ENCODE measurements around the gene RAD52.

The RAD52 gene

DNA sequence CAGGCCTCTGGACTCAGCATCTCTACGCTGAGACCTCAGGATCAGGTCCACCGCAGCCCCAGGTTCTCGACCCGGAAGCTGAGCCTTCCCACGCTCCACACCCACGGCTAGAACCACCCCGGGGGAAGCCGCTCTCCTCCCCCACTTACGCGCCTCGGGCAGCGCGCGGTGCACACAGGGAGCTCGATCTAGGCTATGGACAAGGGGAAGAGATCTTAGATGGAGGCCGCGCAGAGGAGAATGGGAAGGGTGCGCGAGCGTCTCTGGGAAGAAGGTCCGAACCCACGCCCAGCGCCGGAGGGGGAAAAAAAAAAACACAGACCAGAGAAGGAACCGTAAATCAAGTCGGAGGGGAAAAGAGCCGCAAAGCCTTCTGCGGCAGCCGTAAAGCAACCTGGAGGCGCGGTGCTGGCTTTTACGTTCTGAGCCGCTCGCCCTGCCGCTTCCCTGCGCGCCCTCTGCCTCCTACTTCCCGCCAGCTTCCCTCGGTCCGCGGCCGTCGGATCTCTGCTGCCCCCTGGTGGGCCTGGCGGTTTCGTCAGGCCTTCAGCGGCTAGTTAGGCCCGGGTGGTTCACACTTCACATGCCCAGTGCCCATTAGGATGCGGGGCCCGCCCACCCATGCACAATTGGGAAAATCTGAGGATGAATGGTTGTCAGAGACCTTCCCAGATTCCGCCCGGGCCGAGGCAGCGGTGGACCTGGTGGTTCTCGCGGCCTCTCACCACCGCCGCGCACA lies at the start of gene RAD52:
Gene RAD52 (minus strand): TSS at position 242 of the 739 bp plus-strand sequence. CDS start 16,636 bp downstream, outside the sequence.
- DNase-seq = peak; percentile 98

DNA sequence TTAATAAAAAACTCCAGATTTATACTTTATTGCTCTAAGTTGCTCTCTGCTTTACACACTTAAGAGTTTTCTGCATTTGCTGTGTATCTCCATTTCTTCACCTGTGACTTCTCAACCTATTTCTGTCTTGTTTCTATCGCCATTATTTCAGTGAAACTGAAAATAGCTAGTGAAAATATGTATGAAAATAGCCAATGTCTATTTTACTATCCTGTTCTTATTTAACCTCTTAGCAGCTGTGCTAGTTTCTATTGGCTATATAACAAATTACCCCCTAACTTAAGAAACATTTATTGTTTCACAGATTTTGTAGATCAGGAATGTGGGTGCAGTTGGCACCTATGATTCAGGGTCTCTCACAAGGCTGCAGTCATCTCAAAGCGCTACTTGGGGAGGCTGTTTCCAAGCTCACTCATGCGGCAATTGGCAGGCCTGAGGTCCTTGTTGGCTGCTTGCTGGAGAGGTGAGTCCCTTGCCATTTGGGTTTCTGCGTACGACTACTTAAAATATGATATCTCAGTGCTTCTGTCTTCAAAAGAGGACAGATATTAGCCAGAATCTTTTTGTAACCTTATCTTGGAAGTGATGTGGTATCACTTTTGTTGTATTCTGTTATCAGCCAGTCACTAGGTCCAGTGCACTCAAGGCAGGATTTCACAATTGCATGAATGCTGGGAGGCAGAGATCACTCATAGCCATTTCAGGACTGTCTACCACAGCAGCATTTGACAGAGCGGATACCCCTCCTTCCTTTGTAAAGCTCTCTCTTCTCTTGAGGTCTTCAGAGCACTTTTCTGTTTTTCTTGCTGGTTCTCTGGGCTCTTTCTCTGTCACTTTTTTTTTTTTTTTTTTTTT lies 48.8 kb upstream of the RAD52 start:
- DNase-seq = no peak

GRCh38 chr12:997505-997904 lies 48.0 kb upstream of the RAD52 start:
- no peak for DNase-seq

DNA sequence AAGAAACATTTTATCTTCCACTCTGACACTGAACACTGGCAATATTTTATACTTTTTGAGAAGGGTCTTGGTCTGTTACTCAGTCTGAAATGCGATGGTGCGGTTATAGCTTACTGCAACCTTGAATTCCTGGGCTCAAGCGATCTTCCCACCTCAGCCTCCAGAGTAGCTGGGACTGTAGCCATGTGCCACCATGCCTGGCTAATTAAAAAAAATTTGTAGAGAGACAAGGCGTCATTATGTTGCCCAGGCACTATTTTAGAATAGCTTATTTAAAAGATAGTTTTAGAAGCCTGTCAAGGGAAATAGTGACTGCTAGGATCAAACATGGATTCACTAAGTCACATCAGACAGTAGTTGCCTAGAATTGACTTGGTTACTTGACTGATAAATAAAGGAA lies 47.4 kb upstream of the RAD52 start:
- no peak for DNase-seq

DNA sequence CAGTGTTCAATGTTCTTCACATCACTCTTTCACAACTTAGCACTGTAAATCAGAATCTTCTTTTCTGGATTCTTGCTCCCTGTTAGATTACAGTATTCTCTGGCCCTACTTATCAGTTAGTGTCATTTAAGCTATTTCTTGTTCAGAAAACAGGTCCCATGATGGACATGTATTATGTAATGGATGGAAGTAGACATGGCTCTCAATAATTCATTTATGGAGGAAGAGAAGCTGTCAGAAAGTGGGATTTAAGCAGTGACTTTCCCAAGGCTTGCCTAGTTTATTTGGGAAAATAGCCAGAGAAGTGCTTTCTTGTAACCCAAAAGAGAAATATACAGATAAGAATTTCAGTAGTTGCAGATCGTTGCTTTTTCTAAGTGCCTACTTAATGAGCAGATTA lies 43.2 kb upstream of the RAD52 start:
- no peak for DNase-seq

DNA sequence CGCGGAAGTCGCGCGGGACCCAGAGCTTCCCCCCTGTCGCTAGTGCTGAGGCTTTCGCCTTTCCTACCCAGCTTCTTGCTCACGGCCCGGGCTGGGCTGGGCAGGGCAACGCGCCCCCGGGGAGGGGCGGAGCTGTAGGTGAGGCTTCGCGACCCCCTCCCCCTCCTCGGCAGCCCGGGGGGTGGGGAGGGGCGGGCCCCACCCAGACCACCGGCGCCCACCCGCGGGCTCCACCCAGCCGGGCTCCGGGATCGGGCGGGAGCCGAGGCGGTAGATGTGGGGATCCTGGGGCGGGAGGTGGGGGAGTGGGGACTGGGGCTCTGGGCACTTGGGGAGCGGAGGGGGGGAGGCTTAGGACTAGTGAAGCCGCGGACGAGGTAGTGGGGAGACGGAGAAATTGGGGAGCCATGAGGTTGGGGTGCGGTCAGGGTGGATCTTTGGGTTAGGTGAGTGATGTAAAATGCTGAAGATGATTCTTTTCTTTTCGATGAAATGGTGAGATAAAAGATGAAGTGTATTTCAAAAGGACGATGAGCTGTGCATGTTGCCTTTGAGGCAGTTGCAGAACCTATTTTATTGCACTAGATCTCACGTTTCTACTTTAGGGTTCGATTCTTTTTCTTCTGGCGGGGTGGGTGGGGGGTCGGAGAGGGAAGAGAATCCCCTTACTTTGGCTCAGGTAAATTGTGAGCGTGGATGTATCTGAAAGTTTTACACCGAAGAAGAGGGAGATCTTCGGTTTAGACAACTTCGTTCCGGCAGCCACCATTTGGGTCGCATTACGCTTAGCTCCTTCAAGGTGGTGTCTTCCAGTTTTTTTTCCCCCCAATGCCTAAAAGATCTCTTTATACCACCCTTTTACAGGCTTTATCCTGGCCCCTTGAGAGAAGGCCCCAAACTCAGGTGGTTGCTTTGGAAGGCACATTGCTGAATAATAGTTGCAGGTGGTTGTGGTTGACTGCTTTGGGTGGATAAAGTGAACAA lies 42.1 kb upstream of the RAD52 start:
- DNase-seq = no peak

DNA sequence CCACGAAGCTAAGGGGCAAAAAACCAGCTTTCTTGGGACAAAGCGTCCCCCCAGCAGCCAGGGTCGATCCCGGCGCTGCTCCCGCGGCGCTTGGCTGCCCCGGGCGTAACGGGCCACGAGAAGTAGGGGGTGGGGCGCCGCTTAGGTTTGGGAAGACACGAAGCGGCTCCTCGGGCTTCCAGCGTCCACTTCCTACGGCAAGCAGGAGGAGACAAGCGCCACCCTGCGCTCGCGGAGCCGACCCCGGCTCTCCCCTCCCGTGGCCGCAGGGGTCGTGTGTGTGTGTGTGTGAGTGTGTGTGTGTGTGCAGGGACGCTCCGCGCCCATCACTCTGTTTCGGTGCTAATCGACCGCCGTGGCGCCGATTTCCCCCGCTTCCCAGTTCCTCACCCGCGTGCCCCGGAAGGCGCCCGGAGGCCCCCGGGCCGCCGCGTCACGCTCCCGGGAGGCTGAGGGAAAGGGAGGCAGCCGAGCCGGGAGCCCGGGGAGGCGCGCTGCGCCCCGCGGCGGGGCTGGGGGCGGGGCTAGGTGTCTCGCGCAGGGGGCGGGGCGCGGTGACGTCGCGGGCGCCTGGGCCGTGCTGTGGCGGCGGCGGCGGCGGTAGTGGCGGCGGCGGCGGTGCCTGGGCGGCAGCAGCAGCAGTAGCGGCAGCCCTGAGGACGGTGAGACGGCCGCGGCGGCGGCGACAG lies 41.3 kb upstream of the RAD52 start, which contains the start of gene ERC1:
Gene ERC1 (plus strand): TSS at position 563 of the 689 bp plus-strand sequence. CDS start 36,681 bp downstream, outside the sequence.
- peak; percentile 86 for DNase-seq

DNA sequence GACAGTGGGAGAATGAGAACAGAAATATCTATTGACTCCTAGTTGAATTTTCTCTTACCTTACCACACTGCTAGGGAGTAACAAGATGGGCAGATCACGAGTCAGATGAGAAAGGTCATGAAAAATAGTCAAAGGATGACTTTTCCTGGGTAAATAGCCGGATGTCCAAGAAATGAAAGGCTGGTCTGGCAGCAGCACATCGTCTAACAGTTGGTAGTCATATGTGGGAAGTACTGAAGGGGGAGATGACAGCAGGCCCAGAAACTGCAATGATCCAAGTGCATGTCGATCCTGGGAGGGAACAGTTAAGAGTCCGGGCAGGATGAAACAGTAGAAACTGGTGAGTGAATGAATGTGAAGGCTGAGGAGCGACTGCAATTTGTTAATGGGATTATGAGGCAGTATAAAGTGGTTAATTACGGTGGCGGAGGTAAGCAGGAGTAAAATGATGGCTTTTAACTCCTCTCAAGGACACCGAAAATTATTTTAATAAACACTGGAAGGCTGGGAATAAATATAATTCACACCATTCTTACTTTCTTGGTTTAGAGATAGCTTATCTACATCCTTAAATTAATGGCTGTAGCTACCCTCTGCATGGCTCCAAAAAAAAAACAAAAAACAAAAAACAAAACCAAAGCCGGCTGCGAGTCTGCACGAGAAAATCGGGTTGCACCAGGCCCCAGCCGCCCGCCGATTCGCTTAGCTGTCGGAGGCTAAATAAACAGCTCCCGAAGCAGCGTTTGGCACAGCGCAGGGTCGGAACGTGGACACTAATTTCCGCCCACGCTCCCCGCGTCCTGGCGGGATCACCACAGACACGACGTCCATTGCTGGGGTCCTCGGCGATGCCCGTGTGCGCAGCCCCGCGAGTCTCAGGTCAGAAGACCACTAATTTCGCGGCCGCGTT lies 40.5 kb upstream of the RAD52 start:
- peak; percentile 43 for DNase-seq

- DNase-seq = no peak
Measured at GRCh38 chr12:989051-989450, 39.6 kb upstream of the RAD52 start.

GRCh38 chr12:988646-989045 lies 39.2 kb upstream of the RAD52 start:
- no peak for DNase-seq

GRCh38 chr12:981961-982360 lies 32.5 kb upstream of the RAD52 start:
- DNase-seq = no peak

DNA sequence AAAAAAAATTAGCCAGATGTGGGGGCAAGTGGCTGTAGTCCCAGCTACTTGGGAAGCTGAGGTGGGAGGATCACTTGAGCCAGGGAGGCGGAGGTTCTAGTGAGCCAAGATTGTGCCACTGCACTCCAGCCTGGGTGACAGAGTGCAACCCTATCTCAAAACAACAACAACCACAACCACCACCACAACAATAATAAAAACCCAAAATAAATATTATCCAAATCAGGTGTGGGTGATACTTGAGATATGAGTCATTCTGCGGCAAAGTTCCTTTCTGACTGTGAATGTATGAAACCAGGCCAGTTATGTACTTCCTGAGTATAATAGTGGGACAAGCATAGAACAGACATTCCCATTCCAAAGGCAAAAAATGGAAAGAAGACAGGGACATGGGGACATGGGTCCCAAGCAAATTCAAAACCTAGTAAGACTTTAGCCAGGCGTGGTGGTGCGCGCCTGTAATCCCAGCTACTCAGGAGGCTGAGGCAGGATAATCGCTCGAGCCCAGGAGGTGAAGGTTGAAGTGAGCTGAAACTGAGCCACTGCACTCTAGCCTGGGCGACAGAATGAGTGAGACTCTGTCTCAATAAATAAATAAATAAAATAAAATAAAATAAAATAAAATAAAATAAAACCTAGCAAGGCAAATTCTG lies 31.8 kb upstream of the RAD52 start:
- no peak for DNase-seq

GRCh38 chr12:979349-979748 lies 29.9 kb upstream of the RAD52 start:
- DNase-seq = no peak

- DNase-seq = no peak
Measured at GRCh38 chr12:977156-977555, 27.7 kb upstream of the RAD52 start.

DNA sequence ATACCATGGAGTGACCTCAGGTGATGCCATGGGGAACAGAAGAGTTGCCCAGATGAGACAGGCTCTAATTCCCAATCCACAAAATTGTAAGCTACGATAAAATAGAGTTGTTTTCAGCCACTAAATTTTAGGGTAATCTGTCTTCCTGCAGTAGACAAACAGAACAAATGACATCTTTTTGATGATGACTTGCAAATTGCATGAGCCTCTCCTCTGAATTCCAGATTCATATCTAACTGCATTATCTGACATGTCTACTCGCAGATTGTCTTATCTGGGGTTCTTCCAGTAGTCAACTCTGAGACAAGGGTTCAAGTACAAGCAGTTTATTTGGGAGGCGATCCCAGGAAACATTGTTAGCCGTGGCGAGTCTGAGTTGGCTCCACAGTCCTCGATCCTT lies 27.1 kb upstream of the RAD52 start:
- no peak for DNase-seq

- DNase-seq = no peak
Measured at GRCh38 chr12:974271-974862, 24.9 kb upstream of the RAD52 start.

DNA sequence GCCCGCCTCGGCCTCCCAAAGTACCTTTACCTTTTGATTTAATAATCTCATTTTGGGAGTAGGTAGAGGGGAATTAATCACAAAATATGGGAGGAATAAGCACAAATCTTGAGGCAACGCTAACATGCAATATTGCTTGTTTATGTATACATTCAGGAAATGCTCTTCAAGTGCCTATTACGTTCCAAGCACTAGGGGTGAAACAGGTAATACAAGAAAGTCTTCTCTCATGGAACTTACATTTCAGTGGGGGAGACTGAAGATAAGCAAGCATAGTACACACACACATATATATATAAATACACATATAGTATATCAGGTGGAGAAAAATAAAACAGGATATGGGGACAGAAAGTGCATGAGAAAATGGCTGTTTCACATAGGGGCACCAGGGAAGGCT lies 22.5 kb upstream of the RAD52 start:
- DNase-seq = no peak

- DNase-seq = no peak
Measured at GRCh38 chr12:969821-970220, 20.3 kb upstream of the RAD52 start.

DNA sequence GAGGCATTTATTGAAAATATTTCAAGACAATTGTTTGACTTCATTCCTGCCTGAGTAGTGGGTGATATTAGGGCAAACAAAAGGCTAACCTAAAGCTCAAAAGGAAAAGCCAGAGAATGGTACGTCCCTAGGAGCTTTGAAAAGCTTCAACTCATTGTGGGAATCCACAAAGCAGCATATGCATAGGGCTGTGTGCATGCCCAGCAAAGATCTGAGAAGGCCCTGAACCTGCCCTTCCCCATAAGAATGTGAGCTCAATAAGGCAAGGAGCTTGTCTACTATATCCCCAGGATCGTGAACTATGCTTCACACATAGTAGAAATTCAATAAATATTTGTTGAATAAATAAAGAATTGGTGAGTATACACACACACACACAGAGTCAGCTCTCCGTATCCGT lies 19.1 kb upstream of the RAD52 start:
- no peak for DNase-seq

GRCh38 chr12:967641-968040 lies 18.1 kb upstream of the RAD52 start:
- no peak for DNase-seq

Measured in stimulated activated CD4-positive, alpha-beta T cell treated with anti-CD3 and anti-CD28 coated beads, Interleukin-12 subunit alpha, Interleukin-12 subunit beta, amount 100 ng/mL, for 4 hours (primary cell).